OCI-M2 (cell line): ENCODE results near the gene UBE2J1.
"Not testable (repeated sequence)": the region's sequence is repeated elsewhere in the genome, so short reads cannot be mapped to it uniquely, and the experiment has no call there.

ENCODE experiments used
- DNase-seq: peaks from one replicate; lab custom pipeline; 2025; ENCODE audit not compliant: unreplicated experiment; lab: John Stamatoyannopoulos, UW

UBE2J1 gene

GRCh38 chr6:89352278-89353117 is at the start of gene UBE2J1:
TSS of gene UBE2J1 (minus strand) at chr6:89352722. CDS start at chr6:89352569, 153 bp downstream.
- no peak for DNase-seq

- DNase-seq: no peak
These were observed 48.4 kb upstream of the UBE2J1 start for GRCh38 chr6:89400912-89401399.

GRCh38 chr6:89400050-89400449 is 47.5 kb upstream of the UBE2J1 start:
- no peak for DNase-seq

GRCh38 chr6:89398762-89399525 is 46.4 kb upstream of the UBE2J1 start:
- DNase-seq: no peak

- not testable (repeated sequence) for DNase-seq
These were observed 45.4 kb upstream of the UBE2J1 start for GRCh38 chr6:89397884-89398283.

GRCh38 chr6:89393659-89394058 is 41.1 kb upstream of the UBE2J1 start:
- DNase-seq: no peak

GRCh38 chr6:89392823-89393222 is 40.3 kb upstream of the UBE2J1 start:
- no peak for DNase-seq

- no peak for DNase-seq
These were observed 36.3 kb upstream of the UBE2J1 start for GRCh38 chr6:89388846-89389245.

- DNase-seq: no peak
These were observed 35.1 kb upstream of the UBE2J1 start for GRCh38 chr6:89387516-89388201.

- no peak for DNase-seq
These were observed 34.5 kb upstream of the UBE2J1 start for GRCh38 chr6:89386917-89387491.

GRCh38 chr6:89385846-89386245 is 33.3 kb upstream of the UBE2J1 start:
- no peak for DNase-seq

- DNase-seq: no peak
These were observed 32.7 kb upstream of the UBE2J1 start for GRCh38 chr6:89385156-89385667.

- DNase-seq: no peak
These were observed 28.5 kb upstream of the UBE2J1 start for GRCh38 chr6:89381031-89381430.

GRCh38 chr6:89379281-89379680 is 26.8 kb upstream of the UBE2J1 start:
- DNase-seq: no peak

GRCh38 chr6:89378628-89379027 is 26.1 kb upstream of the UBE2J1 start:
- no peak for DNase-seq

GRCh38 chr6:89375427-89376267 is 23.1 kb upstream of the UBE2J1 start:
- DNase-seq: no peak

- no peak for DNase-seq
These were observed 20.0 kb upstream of the UBE2J1 start for GRCh38 chr6:89372506-89372901.

- no peak for DNase-seq
These were observed 19.5 kb upstream of the UBE2J1 start for GRCh38 chr6:89371849-89372505.

GRCh38 chr6:89368999-89369398 is 16.5 kb upstream of the UBE2J1 start:
- DNase-seq: no peak
